ENCODE results near the gene EHHADH.

DNA sequence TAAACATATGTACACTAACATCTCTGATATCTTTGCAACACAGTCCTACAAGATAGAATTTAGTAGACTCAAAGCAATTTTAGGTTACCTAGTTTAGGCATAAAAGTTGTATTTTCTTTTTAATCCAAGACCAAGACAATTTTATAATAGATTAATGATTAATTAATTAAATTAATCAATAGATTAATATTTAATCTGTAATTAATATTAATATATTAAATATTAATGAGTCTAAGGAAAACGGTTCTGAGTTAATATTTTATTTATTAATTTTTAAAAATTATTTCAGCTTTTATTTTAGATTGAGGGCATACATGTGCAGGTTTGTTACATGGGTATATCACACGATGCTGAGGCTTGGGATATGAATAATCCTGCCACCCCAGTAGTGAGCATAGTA, 49.0 kb downstream of the EHHADH start:
- TF ChIP-seq CTCF (IDR thresholded peaks at IDR 0.05; ENCODE audit: extremely low read depth in 1 of 2, insufficient read depth in 1 of 2, low read depth in 1 of 2, low read length in 2 of 2) (no peak), POLR2AphosphoS5 (IDR thresholded peaks at IDR 0.05; ENCODE audit: insufficient read depth, low read depth, low read length) (no peak), EZH2 (IDR thresholded peaks at IDR 0.05; ENCODE audit: borderline replicate concordance, low read depth, low read length, severe bottlenecking) (no peak), POLR2A (IDR thresholded peaks at IDR 0.05; ENCODE audit: low read depth, low read length) (no peak), MAX (IDR thresholded peaks at IDR 0.05; ENCODE audit: insufficient read depth, insufficient read length) (no peak)

All from endothelial cell of umbilical vein (primary cell).